Mononuclear cell (primary cell): ENCODE measurements around the gene ZNF648. TPM values are rescaled to one million over a fixed set of nuclear protein-coding genes. Genes with fewer than 3 reads are reported as not detected.
"Not testable (repeated sequence)": the region's sequence is repeated elsewhere in the genome, so short reads cannot be mapped to it uniquely, and the experiment has no call there.

Source experiments
- H3K27me3 ChIP-seq: 2 replicates; pipeline ENCODE4 v1.6.0; 2011; ENCODE audit warnings: low read length, control low read depth; ENCODE audit not compliant: insufficient read depth
- H3K4me1 ChIP-seq: 2 replicates; pipeline ENCODE4 v1.5.1; 2011; ENCODE audit warnings: mild to moderate bottlenecking, low read length, control low read depth; ENCODE audit not compliant: insufficient read depth
- H3K4me3 ChIP-seq: 2 replicates; pipeline ENCODE4 v1.5.1; 2011; ENCODE audit warnings: mild to moderate bottlenecking, low read length, moderate library complexity
- H3K9me3 ChIP-seq: 2 replicates; pipeline ENCODE4 v1.5.1; 2011; ENCODE audit warnings: low read depth, mild to moderate bottlenecking, control low read depth, low read length
- total RNA-seq: library from RNA; depleted of rRNA; stranded (reverse); fragments of >200 nt; gene quantifications from one replicate; pipeline ENCODE4 v1.2.3, GENCODE V29; 2012

The ZNF648 gene, protein sequence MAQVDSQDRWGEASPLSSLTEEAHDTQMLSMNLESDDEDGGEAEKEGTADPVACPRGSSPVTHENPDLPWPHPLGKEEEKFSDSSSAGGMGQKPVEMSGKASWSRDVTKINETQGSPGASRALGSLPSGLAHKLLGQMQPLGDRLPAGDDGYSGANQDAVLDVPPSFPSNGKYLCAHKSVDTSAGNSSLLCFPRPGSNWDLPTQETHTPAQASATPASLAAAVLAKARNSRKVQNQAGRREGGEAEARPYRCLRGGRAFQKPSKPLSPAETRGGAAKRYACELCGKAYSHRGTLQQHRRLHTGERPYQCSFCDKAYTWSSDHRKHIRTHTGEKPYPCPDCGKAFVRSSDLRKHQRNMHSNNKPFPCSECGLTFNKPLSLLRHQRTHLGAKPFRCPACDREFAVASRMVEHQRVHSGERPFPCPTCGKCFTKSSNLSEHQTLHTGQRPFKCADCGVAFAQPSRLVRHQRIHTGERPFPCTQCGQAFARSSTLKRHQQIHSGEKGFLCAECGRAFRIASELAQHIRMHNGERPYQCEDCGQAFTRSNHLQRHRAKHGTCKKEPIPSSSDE
- not detected for total RNA-seq

DNA sequence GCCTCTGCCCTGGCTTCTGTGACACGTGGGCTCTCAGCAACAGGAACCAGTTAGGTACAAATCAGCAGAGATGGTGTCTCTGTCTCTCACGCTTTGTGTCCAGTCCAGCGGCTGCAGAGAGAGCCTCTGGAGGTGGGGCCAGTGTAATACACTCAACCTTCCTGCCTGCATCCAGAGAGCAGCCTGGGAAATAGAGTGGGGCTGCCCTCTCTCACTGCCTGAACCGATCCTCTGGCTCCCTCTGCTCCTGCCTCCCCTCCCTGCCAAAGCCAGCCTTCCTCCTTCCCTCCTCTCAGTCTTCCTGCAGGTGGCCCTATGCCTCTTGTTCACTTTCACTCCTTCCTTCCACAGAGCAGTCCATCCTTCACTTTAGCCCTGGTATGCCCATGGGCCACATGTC lies at the start of gene ZNF648:
ZNF648 (minus strand) TSS at position 119 of the 400 bp plus-strand sequence. CDS start 3,702 bp downstream, outside the sequence.
- peaks cover 16% of the 10 kb centered on the region for H3K27me3 ChIP-seq
- H3K4me1 ChIP-seq, result no peaks in the 10 kb centered on the region
- H3K9me3 ChIP-seq, result no peaks in the 10 kb centered on the region
- no peak within 1 kb of the TSS for H3K4me3 ChIP-seq

DNA sequence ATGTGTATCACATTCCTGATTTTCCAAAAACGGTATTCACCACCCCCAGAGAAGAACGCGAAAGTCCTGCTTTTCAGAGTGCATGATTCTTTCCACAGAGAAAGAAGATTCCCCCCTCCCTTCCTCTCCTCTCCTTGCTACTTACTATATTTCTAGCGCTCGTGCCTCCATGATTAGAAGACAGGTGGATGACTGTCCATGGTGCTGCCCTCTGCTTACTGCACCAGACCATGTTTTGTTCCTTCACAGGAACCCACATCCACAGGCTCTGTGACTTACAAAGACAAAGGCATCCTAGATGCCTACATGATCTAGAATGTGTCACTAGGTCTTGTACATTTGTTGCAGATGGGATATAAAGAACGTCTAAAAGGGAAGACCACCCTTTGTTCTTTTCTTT lies 49.1 kb upstream of the ZNF648 start:
- peaks cover 16% of the 10 kb centered on the region for H3K27me3 ChIP-seq
- no peak overlapping the region for H3K4me3 ChIP-seq
- H3K4me1 ChIP-seq, result no peaks in the 10 kb centered on the region

DNA sequence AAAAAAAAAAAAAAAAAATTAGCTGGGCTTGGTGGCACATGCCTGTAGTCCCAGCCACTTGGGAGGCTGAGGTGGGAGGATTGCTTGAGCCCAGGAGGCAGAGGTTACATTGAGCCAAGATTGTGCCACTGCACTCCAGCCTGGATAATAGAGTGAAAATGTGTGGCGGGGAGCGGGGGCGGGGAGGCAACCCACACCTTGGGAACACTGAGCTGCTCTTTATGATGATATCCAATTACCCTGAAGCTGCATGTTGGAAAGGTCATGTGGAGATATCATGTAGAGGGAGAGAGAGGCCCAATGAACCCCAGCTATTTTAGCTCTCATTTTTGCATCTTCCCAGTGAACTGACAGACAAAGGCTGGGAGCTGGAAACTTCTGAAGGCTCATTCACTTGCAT lies 48.3 kb upstream of the ZNF648 start:
- no peaks in the 10 kb centered on the region for H3K9me3 ChIP-seq
- no peaks in the 10 kb centered on the region for H3K4me1 ChIP-seq
- no peak overlapping the region for H3K4me3 ChIP-seq
- H3K27me3 ChIP-seq, result peaks cover 22% of the 10 kb centered on the region

More for the DNA sequence above, 49.1 kb upstream of the ZNF648 start:
- no peaks in the 10 kb centered on the region for H3K9me3 ChIP-seq

DNA sequence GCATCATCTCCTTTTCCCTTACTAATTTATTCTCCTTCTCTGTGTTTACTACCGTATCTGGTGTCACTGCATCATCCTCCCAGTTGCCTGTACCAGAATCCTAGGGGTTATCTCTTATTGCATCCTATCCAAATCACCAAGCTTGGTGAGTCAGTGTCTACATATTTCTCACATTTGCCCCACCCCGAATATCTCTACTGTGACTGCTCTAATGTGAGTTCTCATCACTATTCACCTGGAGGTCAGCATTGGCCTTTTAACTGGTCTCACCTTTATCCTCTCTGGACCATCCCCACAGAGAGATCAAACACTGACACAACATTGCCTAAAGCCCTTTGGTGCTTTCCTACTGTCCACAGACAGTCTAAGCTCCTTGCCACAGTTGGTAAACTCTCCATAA lies 45.7 kb upstream of the ZNF648 start:
- Histone ChIP-seq H3K4me3 (no peak overlapping the region), H3K4me1 (no peaks in the 10 kb centered on the region), H3K27me3 (peaks cover 27% of the 10 kb centered on the region), H3K9me3 (no peaks in the 10 kb centered on the region)

DNA sequence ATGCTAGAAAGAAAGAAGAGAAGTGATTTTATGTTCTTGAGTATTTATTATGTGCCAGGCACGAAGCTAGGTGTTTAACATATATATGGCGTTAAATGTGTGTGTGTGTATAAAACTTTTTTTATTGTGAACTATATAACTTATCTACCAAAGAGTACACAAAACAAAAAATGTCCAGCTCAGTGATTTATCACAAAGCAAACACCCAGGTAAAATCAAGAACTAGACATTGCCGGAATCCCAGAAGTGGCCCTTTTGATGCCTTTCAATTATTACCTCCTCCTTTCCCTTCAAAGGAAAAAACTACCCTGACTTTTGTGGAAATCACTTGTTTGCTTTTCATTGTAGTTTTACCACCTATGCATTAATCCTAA lies 40.5 kb upstream of the ZNF648 start:
- Histone ChIP-seq H3K9me3 (no peaks in the 10 kb centered on the region), H3K4me1 (no peaks in the 10 kb centered on the region), H3K27me3 (peaks cover 25% of the 10 kb centered on the region), H3K4me3 (no peak overlapping the region)

DNA sequence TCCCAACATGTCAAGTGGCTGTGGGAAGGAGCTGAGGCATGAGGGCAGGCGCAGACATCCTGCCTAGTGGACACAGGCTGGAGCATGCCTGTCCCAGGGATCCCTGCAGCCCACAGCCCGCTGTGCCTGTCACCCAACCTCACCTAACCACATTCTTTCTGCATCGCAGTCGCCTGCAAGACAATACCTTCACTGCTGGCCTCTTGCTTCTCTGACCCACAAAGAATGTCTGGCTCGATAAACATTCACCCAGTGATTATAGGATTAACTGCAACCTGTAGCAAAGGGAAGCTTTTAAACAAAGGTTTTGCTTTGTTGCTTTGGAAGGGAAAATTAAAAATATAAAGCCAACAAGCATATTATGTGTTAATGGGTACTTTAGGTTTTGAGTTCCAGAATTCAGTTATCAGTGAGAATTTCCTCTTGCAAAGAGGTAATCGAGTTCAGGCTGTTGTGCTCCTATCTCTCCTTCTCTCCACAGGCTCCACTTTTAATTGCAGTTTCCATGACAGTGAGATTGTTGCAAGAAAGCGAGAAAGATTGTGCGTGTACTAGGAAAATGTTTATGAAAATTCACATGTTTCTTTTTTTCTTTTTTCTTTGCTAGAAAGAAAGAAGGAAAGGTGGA lies 40.0 kb upstream of the ZNF648 start:
- Histone ChIP-seq H3K4me3 (no peak overlapping the region), H3K9me3 (no peaks in the 10 kb centered on the region), H3K27me3 (peaks cover 23% of the 10 kb centered on the region), H3K4me1 (no peaks in the 10 kb centered on the region)

DNA sequence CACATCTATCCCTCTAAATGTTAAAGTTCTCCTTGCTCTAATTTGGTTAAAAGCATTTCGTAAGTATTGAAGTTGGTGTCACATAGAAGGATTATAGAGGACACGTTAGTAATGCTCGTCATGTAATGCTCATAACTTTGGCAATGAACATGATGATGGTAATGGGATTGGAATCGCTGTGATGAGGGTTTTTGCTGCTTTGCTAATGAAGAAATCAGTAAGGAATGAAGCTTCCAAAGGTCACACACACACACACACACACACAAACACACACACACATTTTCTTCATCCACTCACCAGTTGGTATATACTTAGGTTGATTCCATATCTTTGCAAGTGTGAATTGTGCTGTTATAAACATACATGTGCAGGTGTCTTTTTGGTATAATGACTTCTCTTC lies 36.8 kb upstream of the ZNF648 start:
- Histone ChIP-seq H3K4me1 (no peaks in the 10 kb centered on the region), H3K9me3 (no peaks in the 10 kb centered on the region), H3K27me3 (peaks cover 4% of the 10 kb centered on the region), H3K4me3 (no peak overlapping the region)

DNA sequence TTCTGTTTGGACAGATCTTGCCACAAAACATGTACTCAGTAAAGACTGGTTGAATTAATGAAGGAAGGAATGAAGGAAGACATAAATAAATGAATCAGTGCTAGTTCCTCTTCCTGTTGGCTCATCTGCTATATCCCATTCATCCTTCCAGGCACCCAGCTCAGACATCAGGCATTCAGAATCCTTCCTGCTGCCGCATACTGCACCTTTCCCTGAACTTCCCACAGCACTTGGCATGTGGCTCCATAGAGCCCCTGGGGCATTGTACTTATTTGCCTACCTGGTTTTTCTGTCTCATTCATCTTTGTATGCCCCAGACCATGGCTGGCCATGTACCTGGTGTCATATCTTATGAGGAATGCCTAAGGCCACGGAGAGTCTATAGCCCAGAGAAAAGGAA lies 34.4 kb upstream of the ZNF648 start:
- Histone ChIP-seq H3K4me1 (no peaks in the 10 kb centered on the region), H3K9me3 (no peaks in the 10 kb centered on the region), H3K4me3 (no peak overlapping the region), H3K27me3 (no peaks in the 10 kb centered on the region)

DNA sequence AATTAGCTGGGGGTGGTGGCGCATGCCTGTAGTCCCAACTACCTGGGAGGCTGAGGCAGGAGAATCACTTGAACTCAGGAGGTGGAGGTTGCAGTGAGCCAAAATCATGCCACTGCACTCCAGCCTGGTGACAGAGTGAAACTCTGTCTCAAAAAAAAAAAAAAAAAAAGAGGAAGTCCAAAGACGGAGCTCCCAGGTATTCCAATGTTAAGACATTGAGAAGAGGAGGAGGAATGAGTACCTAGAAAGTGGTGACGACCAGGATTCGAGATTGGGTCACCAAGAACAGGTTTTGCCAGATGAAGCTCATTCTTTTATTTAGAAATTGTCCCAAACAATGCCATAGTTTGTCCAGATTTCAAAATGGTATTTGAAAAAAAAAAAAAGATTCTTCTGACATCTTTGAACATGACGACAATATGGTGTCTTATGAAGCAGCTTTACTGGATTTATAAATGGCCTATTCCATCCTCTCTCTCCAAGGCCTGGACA lies 33.0 kb upstream of the ZNF648 start:
- H3K4me1 ChIP-seq, H3K4me3 ChIP-seq, H3K27me3 ChIP-seq, H3K9me3 ChIP-seq: not testable (repeated sequence)

DNA sequence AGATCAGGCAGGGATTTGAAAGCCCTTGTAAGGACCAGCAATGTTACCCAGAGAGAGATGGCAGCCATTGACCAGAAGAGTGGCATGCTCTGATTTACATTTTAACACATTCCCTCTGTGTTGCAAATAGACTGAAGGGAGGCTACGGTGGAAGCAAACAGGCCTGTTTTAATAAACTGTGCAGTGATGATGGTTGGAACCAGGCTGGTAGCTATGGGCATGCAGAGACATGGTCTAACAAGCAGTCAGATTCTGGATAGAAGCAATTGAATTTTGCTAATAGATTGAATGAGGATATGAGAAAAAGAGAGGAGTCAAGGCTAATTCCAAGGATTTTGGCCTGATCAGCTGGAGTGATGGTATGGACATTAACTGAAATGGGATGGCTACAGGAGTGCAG lies 32.3 kb upstream of the ZNF648 start:
- no peaks in the 10 kb centered on the region for H3K9me3 ChIP-seq
- H3K27me3 ChIP-seq, result no peaks in the 10 kb centered on the region
- no peak overlapping the region for H3K4me3 ChIP-seq
- no peaks in the 10 kb centered on the region for H3K4me1 ChIP-seq

DNA sequence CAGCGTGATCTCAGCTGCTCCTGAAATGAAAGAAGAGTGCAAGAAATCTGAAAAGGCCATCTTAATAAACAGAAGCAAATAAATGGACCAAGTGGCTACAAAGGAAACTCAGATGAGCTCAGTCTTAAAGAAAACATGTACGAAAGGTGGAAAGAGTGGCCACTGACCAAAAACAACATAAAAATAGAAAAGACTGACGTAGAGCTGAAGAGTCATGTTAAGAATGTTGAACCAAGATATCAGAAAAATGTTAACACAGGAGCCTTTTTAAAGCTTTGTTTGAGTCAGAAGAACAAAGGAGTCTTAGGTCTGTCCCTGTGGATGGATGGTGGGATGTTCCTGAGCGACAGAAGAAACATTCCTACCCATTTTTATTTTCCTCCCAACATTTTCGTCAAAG lies 30.8 kb upstream of the ZNF648 start:
- H3K4me1 ChIP-seq, result peaks cover 7% of the 10 kb centered on the region
- no peak overlapping the region for H3K4me3 ChIP-seq
- H3K9me3 ChIP-seq, result no peaks in the 10 kb centered on the region
- no peaks in the 10 kb centered on the region for H3K27me3 ChIP-seq

DNA sequence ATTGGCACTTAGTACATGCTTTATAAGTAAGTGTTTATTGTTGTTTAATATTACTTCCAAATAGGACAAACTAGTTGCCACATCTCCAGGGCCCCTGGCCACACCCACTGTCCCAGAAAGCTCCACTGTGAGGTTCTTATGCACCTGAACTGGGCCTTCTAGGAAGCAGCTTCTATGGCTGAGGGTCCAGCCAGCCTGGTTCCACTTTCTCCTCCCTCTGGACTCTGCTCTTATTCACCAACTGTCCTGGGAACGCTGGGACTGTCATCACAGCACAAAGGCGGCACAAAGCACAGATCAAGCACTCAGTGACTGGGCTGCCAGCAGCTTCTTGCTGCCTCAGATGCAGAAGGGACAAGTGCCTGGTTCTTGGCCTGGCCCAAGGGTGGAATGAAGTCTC lies 29.6 kb upstream of the ZNF648 start:
- peaks cover 16% of the 10 kb centered on the region for H3K4me1 ChIP-seq
- no peaks in the 10 kb centered on the region for H3K27me3 ChIP-seq
- H3K4me3 ChIP-seq, result no peak overlapping the region
- no peaks in the 10 kb centered on the region for H3K9me3 ChIP-seq

DNA sequence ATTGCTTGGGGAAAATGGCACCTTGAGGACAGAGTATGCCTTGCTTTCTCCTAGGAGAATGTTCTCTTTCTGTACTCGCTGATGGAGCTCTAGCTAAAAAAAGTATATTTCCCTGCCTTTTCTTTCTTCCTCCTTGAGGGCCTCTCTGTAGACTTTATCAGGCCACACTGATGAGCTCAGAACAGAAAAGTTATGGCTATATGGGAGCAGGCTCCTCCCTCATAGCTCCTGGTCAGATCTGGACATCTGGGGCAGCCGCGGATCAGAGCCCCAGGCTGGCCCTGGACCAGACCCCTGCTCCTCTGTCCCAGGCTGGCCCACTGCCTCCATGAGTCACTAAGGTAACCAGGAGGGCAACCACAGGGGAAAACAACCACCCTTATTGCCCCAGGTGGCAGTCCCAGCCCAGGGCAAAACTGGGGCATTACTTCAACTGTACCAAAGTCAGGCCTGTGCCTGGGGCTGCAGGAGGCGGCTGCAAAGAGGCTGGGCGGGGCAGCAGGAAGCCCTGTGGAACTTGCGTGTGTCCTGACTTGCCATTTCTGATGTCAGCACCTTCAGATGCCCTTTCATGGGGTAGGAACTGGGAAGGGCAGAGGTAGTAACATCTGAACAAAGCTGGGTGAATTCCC lies 26.3 kb upstream of the ZNF648 start:
- no peaks in the 10 kb centered on the region for H3K9me3 ChIP-seq
- H3K27me3 ChIP-seq, result no peaks in the 10 kb centered on the region
- H3K4me3 ChIP-seq, result no peak overlapping the region
- H3K4me1 ChIP-seq, result peaks cover 22% of the 10 kb centered on the region

DNA sequence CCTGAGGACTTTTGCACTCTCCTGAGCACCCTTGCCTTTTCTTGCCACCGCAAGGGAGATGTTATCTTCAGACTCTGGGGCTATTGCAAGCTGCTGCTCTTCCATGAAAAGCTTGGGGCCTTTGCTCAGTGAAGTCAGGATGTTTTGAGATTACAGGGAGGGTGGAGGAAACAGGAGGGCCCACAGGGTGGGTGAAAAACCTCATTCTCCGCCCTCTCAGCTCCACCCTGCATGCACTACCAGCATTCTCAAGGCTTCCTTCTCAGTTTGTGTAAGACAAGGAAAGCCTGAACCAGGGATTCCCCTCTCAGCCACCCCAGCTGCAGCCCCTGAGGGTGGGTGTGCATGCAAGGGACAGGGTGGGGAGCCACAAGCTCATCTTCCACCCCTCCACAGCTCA lies 25.8 kb upstream of the ZNF648 start:
- no peak overlapping the region for H3K4me3 ChIP-seq
- H3K27me3 ChIP-seq, result no peaks in the 10 kb centered on the region
- peaks cover 22% of the 10 kb centered on the region for H3K4me1 ChIP-seq
- H3K9me3 ChIP-seq, result no peaks in the 10 kb centered on the region

DNA sequence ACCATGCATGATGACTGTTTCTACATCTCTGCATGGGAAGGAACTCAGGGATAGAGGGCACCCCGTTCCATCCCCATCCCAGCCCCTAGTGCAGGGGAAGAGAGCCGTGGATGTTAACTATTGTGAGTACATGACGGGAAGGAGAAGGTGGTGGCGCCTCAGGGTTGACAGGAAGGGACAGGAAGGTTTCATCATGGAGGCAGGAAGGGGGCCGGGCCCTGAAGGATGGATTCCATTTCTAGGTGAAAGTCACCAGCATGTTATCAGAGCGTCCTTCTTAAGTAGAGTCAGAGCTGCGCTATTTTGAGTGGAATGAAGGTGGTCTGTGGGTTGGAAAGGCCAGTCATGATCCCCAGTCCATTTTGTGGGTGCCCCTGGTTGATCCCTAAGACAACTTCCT lies 25.1 kb upstream of the ZNF648 start:
- no peaks in the 10 kb centered on the region for H3K27me3 ChIP-seq
- no peak overlapping the region for H3K4me3 ChIP-seq
- H3K4me1 ChIP-seq, result peaks cover 22% of the 10 kb centered on the region
- H3K9me3 ChIP-seq, result no peaks in the 10 kb centered on the region
